ENCODE data around the gene INPP5F.

INPP5F gene

GRCh38 chr10:119754085-119754484, 28.2 kb downstream of the INPP5F start:
- Histone ChIP-seq H3K27ac (ENCODE audit: low read depth, low read length) (no peak overlapping the region), H3K9ac (ENCODE audit: low read length) (no peak overlapping the region), H3K4me2 (ENCODE audit: low read depth, low read length, poor library complexity, severe bottlenecking) (no peak overlapping the region), H3K9me3 (ENCODE audit: insufficient read depth, low read length) (no peaks in the 10 kb centered on the region), H3K36me3 (ENCODE audit: low read length) (no peaks in the 10 kb centered on the region), H4K20me1 (ENCODE audit: low read depth, low read length) (no peaks in the 10 kb centered on the region), H3F3A (ENCODE audit: insufficient read depth) (no peaks in the 10 kb centered on the region), H3K79me2 (ENCODE audit: insufficient read depth, low read length) (no peaks in the 10 kb centered on the region), H2AFZ (ENCODE audit: low read depth, low read length, severe bottlenecking) (no peak overlapping the region), H3K9me2 (replicated peaks; ENCODE audit: insufficient read depth, low read length) (no peaks in the 10 kb centered on the region), H3K4me3 (ENCODE audit: insufficient read depth, low read length, poor library complexity, severe bottlenecking) (no peak overlapping the region), H3K27me3 (ENCODE audit: low read length) (no peaks in the 10 kb centered on the region)
- TF ChIP-seq EZH2phosphoT487 (conservative IDR thresholded peaks at IDR 0.05; ENCODE audit: low read length) (no peak), CTCF (IDR thresholded peaks at IDR 0.05; ENCODE audit: insufficient read depth, low read length, poor library complexity, severe bottlenecking) (no peak)

GRCh38 chr10:119754936-119755335, 29.1 kb downstream of the INPP5F start:
- TF ChIP-seq CTCF (IDR thresholded peaks at IDR 0.05; ENCODE audit: insufficient read depth, low read length, poor library complexity, severe bottlenecking) (no peak), EZH2phosphoT487 (conservative IDR thresholded peaks at IDR 0.05; ENCODE audit: low read length) (no peak)
- Histone ChIP-seq H3F3A (ENCODE audit: insufficient read depth) (no peaks in the 10 kb centered on the region), H3K4me3 (ENCODE audit: insufficient read depth, low read length, poor library complexity, severe bottlenecking) (no peak overlapping the region), H3K27ac (ENCODE audit: low read depth, low read length) (no peak overlapping the region), H3K79me2 (ENCODE audit: insufficient read depth, low read length) (no peaks in the 10 kb centered on the region), H2AFZ (ENCODE audit: low read depth, low read length, severe bottlenecking) (no peak overlapping the region), H3K9me3 (ENCODE audit: insufficient read depth, low read length) (no peaks in the 10 kb centered on the region), H3K4me2 (ENCODE audit: low read depth, low read length, poor library complexity, severe bottlenecking) (no peak overlapping the region), H3K9me2 (replicated peaks; ENCODE audit: insufficient read depth, low read length) (no peaks in the 10 kb centered on the region), H4K20me1 (ENCODE audit: low read depth, low read length) (no peaks in the 10 kb centered on the region), H3K27me3 (ENCODE audit: low read length) (no peaks in the 10 kb centered on the region), H3K9ac (ENCODE audit: low read length) (no peak overlapping the region), H3K36me3 (ENCODE audit: low read length) (no peaks in the 10 kb centered on the region)

- no peak overlapping the region for H2AFZ ChIP-seq (ENCODE audit: low read depth, low read length, severe bottlenecking)
- TF ChIP-seq CTCF (IDR thresholded peaks at IDR 0.05; ENCODE audit: insufficient read depth, low read length, poor library complexity, severe bottlenecking) (no peak), EZH2phosphoT487 (conservative IDR thresholded peaks at IDR 0.05; ENCODE audit: low read length) (no peak)
- no peak overlapping the region for H3K27ac ChIP-seq (ENCODE audit: low read depth, low read length)
- H3K79me2 ChIP-seq (ENCODE audit: insufficient read depth, low read length): no peaks in the 10 kb centered on the region
- no peak overlapping the region for H3K9ac ChIP-seq (ENCODE audit: low read length)
- no peaks in the 10 kb centered on the region for H4K20me1 ChIP-seq (ENCODE audit: low read depth, low read length)
- no peaks in the 10 kb centered on the region for H3K27me3 ChIP-seq (ENCODE audit: low read length)
- no peaks in the 10 kb centered on the region for H3K36me3 ChIP-seq (ENCODE audit: low read length)
- no peaks in the 10 kb centered on the region for H3K9me2 ChIP-seq (replicated peaks; ENCODE audit: insufficient read depth, low read length)
- no peaks in the 10 kb centered on the region for H3K9me3 ChIP-seq (ENCODE audit: insufficient read depth, low read length)
- no peak overlapping the region for H3K4me2 ChIP-seq (ENCODE audit: low read depth, low read length, poor library complexity, severe bottlenecking)
- no peak overlapping the region for H3K4me3 ChIP-seq (ENCODE audit: insufficient read depth, low read length, poor library complexity, severe bottlenecking)
- no peaks in the 10 kb centered on the region for H3F3A ChIP-seq (ENCODE audit: insufficient read depth)
These were observed 29.6 kb downstream of the INPP5F start for GRCh38 chr10:119755446-119755845.

Data from SU-DHL-6 (cell line).